Gastroesophageal sphincter (tissue), 4 donors: ENCODE results near the gene FOXS1. TPM values are rescaled to one million over a fixed set of nuclear protein-coding genes. Genes with fewer than 3 reads are reported as not detected.
A peak's percentile ranks its signal among the peaks of the same experiment; 100 is the strongest.

Experiments
- ATAC-seq: fragments of 150-250 bp; one replicate; pipeline ENCODE4 v1.9.1; 2016; ENCODE audit warnings: mild to moderate bottlenecking, moderate library complexity
- H3K27ac ChIP-seq, 4 donors: fragments of 200-600 bp; sonication (generic) in 3 of 4; 1 replicate in 3 of 4; 2 replicates in 1 of 4; pipeline ENCODE4 v1.5.1; 2016 to 2019
- H3K27me3 ChIP-seq: fragments of 200-600 bp; sonication (generic); one replicate; pipeline ENCODE4 v1.5.1; 2019
- H3K36me3 ChIP-seq, 2 donors: fragments of 200-600 bp; sonication (generic); one replicate each; pipeline ENCODE4 v1.5.1; 2019; ENCODE audit warnings: control low read depth in 1 of 2
- H3K4me1 ChIP-seq, 3 donors: fragments of 200-600 bp; sonication (generic); 1 replicate in 2 of 3; 2 replicates in 1 of 3; pipeline ENCODE4 v1.5.1; 2016 to 2019; ENCODE audit warnings: control low read depth in 2 of 3
- H3K4me3 ChIP-seq, 2 donors: fragments of 200-600 bp; sonication (generic); one replicate each; pipeline ENCODE4 v1.5.1; 2019; ENCODE audit warnings: mild to moderate bottlenecking in 1 of 2, moderate library complexity in 1 of 2
- H3K9me3 ChIP-seq, 3 donors: fragments of 200-600 bp; sonication (generic); one replicate each; pipeline ENCODE4 v1.5.1; 2017 to 2019; ENCODE audit warnings: control low read depth in 2 of 3
- CTCF ChIP-seq, 4 experiments: fragments of 200-600 bp in 2 of 4; fragments of 450-650 bp in 2 of 4; sonication (generic) in 1 of 4; IDR thresholded peaks; one replicate each; pipeline ENCODE4 v1.5.1; 2017 to 2019; ENCODE audit warnings: antibody characterized with exemption in 4 of 4, mild to moderate bottlenecking in 2 of 4, moderate library complexity in 2 of 4
- EP300 ChIP-seq: sonication (generic); formaldehyde crosslinking; IDR thresholded peaks from one replicate; pipeline ENCODE4 v1.6.1; 2017; ENCODE audit warnings: antibody characterized with exemption, mild to moderate bottlenecking
- POLR2A ChIP-seq, 2 donors: fragments of 450-650 bp; IDR thresholded peaks; one replicate each; pipeline ENCODE4 v1.6.1; 2017; ENCODE audit warnings: antibody characterized with exemption in 2 of 2, mild to moderate bottlenecking in 2 of 2, moderate library complexity in 1 of 2
- POLR2AphosphoS5 ChIP-seq: sonication (generic); formaldehyde crosslinking; IDR thresholded peaks from one replicate; pipeline ENCODE4 v1.6.1; 2017; ENCODE audit warnings: antibody characterized with exemption
- WGBS, 2 donors: methylation state at CpG; one replicate each; pipeline ENCODE4 v1.1.5; 2018; ENCODE audit warnings: low coverage in 1 of 2; 5-methylcytosine and 5-hydroxymethylcytosine counted together
- total RNA-seq, 4 donors: library from RNA; depleted of rRNA; stranded (reverse); fragments of >200 nt; gene quantifications; one replicate each; pipeline ENCODE4 v1.1.0, GENCODE V29; 2016

The FOXS1 gene
- total RNA-seq, 4 donors from 2014 or later = 0.62 to 3.9 (median 2.3) TPM; not detected in 1

GRCh38 chr20:31870726-31871617, 25.6 kb upstream of the FOXS1 start:
- H3K4me3 ChIP-seq = peak overlapping the region; percentile 36 to 88
- H3K27ac ChIP-seq = peak overlapping the region in 3 of 4 donors; percentile 65 to 77 (median 68)
- H3K36me3 ChIP-seq = no peaks in the 10 kb centered on the region
- TF ChIP-seq CTCF (IDR thresholded peaks at IDR 0.05) (no peak), POLR2A (IDR thresholded peaks at IDR 0.05) (no peak), POLR2AphosphoS5 (no peak), EP300 (no peak)
- 0 to 6% methylated on average over 7 of the region's 24 CpGs for WGBS, 2 donors
- ATAC-seq = no peak
- H3K4me1 ChIP-seq = peaks cover 0 to 24% (median 8%) of the 10 kb centered on the region in 3 donors
- no peaks in the 10 kb centered on the region for H3K27me3 ChIP-seq
- H3K9me3 ChIP-seq = no peaks in the 10 kb centered on the region

- TF ChIP-seq POLR2AphosphoS5 (no peak), CTCF (IDR thresholded peaks at IDR 0.05) (no peak), EP300 (no peak), POLR2A (IDR thresholded peaks at IDR 0.05) (no peak)
- Histone ChIP-seq H3K27ac (peak within 1 kb of the TSS in 3 of 4 donors; percentile 65 to 77 (median 68)), H3K27me3 (no peaks in the 10 kb centered on the region), H3K4me3 (peak within 1 kb of the TSS; percentile 36 to 88), H3K36me3 (no peaks in the 10 kb centered on the region), H3K9me3 (no peaks in the 10 kb centered on the region), H3K4me1 (peaks cover 0 to 24% (median 8%) of the 10 kb centered on the region in 3 donors)
- 0 to 1% methylated on average over 10 to 20 of the region's 80 CpGs for WGBS, 2 donors
- ATAC-seq = peak; percentile 91
Measured at GRCh38 chr20:31869942-31870725, 24.7 kb upstream of the FOXS1 start, which contains the start of the genes DUSP15 and TTLL9. Gene DUSP15 (minus strand): TSS chr20:31870527. CDS start chr20:31870337, 190 bp downstream. Gene TTLL9 (plus strand): TSS chr20:31870634. CDS start chr20:31871127, 493 bp downstream.

GRCh38 chr20:31869673-31869941, 24.2 kb upstream of the FOXS1 start:
- Histone ChIP-seq H3K36me3 (no peaks in the 10 kb centered on the region), H3K27me3 (no peaks in the 10 kb centered on the region), H3K4me1 (peaks cover 0 to 24% (median 8%) of the 10 kb centered on the region in 3 donors), H3K27ac (peak overlapping the region in 3 of 4 donors; percentile 65 to 77 (median 68)), H3K4me3 (peak overlapping the region; percentile 36 to 88), H3K9me3 (no peaks in the 10 kb centered on the region)
- WGBS, 2 donors = no CpG with 5 or more reads among the region's 1 CpG
- TF ChIP-seq POLR2A (IDR thresholded peaks at IDR 0.05) (no peak), POLR2AphosphoS5 (no peak), EP300 (no peak), CTCF (IDR thresholded peaks at IDR 0.05) (no peak)
- no peak for ATAC-seq

- Histone ChIP-seq H3K4me1 (peaks cover 0 to 24% (median 8%) of the 10 kb centered on the region in 3 donors), H3K9me3 (no peaks in the 10 kb centered on the region), H3K27me3 (no peaks in the 10 kb centered on the region), H3K36me3 (no peaks in the 10 kb centered on the region), H3K4me3 (peak overlapping the region in 1 of 2 donors; percentile 88), H3K27ac (no peak overlapping the region)
- 85% methylated on average over 4 of the region's 12 CpGs; no CpG with 5 or more reads in 1 of the 2 donors for WGBS, 2 donors
- ATAC-seq = no peak
- no peak for TF ChIP-seq EP300
- TF ChIP-seq POLR2AphosphoS5 = no peak
Measured at GRCh38 chr20:31868853-31869672, 23.7 kb upstream of the FOXS1 start.

- 20 to 41% methylated on average over 1 to 3 of the region's 3 CpGs for WGBS, 2 donors
- H3K9me3 ChIP-seq = no peaks in the 10 kb centered on the region
- TF ChIP-seq EP300 (no peak), POLR2A (IDR thresholded peaks at IDR 0.05) (no peak), CTCF (IDR thresholded peaks at IDR 0.05) (no peak), POLR2AphosphoS5 (no peak)
- no peak for ATAC-seq
- no peaks in the 10 kb centered on the region for H3K36me3 ChIP-seq
- H3K4me3 ChIP-seq = no peak overlapping the region
- H3K4me1 ChIP-seq = peaks cover 0 to 32% (median 10%) of the 10 kb centered on the region in 3 donors
- H3K27me3 ChIP-seq = peaks cover 3% of the 10 kb centered on the region
- H3K27ac ChIP-seq = no peak overlapping the region
Measured at GRCh38 chr20:31866221-31866620, 20.8 kb upstream of the FOXS1 start.
